ENCODE results near the gene WDR62.

Gene WDR62

DNA sequence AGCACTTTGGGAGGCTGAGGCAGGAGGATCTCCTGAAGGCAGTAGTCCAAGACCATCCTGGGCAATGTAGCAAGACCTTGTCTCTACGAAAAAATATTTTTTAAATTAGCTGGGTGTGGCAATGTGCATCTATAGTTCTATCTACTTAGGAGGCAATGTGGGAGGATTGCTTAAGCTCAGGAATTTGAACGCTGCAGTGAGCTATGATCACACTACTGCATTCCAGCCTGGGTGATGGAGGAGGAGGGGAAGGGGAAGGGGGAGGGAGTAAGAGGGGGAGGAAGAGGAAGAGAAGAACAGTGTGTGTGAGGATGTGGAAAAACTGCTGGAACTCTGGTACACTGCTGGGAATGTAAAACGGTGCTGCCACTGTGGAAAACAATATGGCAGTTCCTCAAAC lies 12.9 kb upstream of the WDR62 start:
- no peak overlapping the region for H3K27ac ChIP-seq
- TF ChIP-seq, protein P1, sequence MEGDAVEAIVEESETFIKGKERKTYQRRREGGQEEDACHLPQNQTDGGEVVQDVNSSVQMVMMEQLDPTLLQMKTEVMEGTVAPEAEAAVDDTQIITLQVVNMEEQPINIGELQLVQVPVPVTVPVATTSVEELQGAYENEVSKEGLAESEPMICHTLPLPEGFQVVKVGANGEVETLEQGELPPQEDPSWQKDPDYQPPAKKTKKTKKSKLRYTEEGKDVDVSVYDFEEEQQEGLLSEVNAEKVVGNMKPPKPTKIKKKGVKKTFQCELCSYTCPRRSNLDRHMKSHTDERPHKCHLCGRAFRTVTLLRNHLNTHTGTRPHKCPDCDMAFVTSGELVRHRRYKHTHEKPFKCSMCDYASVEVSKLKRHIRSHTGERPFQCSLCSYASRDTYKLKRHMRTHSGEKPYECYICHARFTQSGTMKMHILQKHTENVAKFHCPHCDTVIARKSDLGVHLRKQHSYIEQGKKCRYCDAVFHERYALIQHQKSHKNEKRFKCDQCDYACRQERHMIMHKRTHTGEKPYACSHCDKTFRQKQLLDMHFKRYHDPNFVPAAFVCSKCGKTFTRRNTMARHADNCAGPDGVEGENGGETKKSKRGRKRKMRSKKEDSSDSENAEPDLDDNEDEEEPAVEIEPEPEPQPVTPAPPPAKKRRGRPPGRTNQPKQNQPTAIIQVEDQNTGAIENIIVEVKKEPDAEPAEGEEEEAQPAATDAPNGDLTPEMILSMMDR (conservative IDR thresholded peaks at IDR 0.05), result no peak

DNA sequence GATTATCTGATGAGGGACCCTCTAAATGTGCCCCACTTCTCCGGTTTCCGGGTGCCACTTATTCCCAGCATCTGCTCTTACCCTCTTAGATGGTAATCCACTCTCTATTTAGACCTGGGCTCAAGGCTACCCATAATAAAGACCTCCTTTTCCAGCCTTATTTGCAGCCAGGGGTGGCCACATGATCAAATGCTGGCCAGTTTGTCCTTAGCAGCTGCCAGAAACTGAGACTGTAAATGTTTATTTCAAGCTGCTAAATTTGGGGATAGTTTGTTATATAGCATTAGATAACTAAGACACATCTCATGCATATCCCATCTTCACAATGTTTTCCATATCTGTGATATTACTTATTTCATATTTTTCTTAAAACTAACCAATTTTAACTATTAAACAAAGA lies 10.7 kb upstream of the WDR62 start:
- H3K27ac ChIP-seq, result no peak overlapping the region

DNA sequence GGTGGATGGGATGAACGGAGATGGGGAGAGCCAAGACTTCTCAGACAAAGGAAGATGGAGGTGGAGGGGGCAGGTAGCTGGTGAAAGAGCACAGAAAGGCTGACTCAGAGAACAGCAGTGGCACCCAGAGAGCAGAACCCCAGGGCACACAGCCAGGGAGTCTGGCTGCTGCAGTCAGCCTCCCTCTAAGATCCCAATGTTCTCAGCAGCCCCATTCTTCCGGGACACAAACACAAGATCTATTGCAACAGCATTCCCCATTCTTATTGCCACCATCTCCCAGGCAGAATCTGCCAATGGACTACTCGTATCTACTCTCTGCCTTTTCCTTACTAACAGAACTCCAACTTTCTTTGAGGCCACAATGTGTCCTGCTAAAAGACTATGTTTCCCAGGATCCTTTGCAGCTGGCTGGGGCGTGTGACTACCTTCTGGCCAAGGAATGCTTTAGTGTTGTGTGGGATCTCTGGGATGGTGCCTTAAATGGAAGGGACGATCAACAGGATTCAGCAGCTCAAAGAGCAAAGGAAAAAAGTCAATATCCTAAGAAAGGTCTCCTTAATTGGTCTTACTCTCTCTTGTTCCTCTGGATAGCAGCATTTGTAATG lies 8.2 kb upstream of the WDR62 start:
- TF ChIP-seq, protein P1 (conservative IDR thresholded peaks at IDR 0.05), result no peak
- no peak overlapping the region for H3K27ac ChIP-seq

More for the DNA sequence above, 10.7 kb upstream of the WDR62 start:
- TF ChIP-seq, protein P1 (conservative IDR thresholded peaks at IDR 0.05), result no peak

DNA sequence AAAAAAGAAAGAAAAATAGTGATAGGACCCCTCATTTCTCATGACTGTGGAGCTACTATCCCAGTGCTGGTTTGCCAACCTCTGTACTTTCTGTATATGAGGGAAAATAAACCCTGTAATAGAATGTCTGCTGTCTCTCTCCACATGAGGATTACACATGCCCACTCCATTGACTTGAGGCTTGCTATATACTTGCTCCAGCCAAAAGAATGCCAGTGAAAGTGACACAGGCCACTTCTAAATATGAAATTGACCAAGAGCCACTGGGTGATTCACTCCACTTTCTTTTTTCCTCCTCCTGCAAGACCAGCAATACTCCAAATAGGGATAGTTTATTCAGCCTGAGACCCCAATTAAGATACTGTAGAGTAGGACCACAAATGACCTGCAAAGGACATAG lies 6.9 kb upstream of the WDR62 start:
- H3K27ac ChIP-seq, result no peak overlapping the region
- TF ChIP-seq, protein P1 (conservative IDR thresholded peaks at IDR 0.05), result no peak

DNA sequence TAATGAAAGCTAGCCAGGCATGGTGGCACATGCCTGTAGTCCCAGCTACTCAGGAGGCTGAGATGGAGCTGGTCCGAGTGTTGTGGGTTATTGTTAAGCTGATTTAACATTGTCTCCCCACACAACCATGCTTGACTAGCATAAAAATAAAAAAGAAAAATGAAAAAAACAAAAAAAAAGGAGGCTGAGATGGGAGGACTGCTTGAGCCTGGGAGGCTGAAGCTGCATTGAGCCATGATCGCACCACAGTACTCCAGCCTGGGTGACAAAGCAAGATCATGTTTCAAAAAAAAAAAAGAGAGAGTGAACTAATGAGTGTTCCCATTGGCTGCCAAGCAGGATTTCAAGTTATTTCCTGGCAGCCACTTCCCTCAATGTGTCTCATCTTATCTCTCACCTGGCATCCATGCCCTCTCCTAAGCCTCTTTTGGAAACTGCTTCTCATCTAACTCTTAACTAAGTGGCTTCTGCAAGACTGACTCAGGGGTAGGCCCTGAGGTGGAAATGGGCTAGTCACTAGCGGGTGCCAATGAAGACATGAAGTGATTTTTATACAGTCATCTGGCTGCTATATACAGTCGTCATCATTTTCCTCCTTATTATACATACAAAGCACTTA lies 5.5 kb upstream of the WDR62 start:
- H3K27ac ChIP-seq, result no peak overlapping the region
- TF ChIP-seq, protein P1 (conservative IDR thresholded peaks at IDR 0.05), result no peak

DNA sequence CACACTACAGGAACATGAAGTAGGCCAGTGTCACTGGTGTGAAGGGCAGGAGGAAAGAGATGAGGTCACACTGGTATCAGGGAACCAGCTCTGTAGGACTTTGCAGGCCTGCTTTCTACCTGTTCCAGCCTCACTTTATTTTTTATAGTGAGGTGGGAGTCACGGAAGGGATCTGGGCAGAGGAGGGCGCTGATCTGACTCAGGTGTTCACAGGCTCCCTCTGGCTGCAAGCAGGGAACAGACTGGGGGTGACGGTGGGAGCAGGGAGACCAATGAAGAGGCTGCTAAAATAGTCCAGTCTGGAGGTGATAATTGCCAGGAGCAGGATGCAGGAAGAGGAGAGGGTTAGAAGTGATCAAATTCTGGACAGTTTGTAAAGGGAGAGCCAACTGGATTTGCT lies 3.5 kb upstream of the WDR62 start:
- TF ChIP-seq, protein P1 (conservative IDR thresholded peaks at IDR 0.05), result peak; percentile 25
- no peak overlapping the region for H3K27ac ChIP-seq

DNA sequence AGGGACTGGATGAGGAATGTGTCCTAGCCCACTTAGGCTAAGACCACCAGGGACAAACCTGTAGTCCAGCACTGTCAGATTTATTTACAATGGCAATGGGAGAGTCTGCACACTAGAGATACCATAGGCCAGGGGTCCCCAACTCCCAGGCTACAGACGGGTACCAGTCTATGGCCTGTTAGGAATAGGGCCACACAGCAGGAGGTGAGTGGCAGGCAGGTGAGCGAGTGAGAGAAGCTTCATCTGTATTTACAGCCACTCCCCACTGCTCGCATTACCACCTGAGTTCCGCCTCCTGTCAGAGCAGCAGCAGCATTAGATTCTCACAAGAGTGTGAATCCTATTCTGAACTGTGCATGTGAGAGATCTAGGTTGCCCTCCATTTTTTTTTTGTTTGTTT lies 3.1 kb upstream of the WDR62 start:
- TF ChIP-seq, protein P1 (conservative IDR thresholded peaks at IDR 0.05), result no peak
- H3K27ac ChIP-seq, result no peak overlapping the region
